GM12878 (cell line): ENCODE results near the gene EEF2. TPM values are rescaled to one million over a fixed set of nuclear protein-coding genes. Genes with fewer than 3 reads are reported as not detected.

Experiments used
- ATAC-seq: fragments of 200-7000 bp; cut with Tn5 transposase; 3 replicates; pipeline ENCODE4 v1.9.1; 2020; ENCODE audit warnings: mild to moderate bottlenecking, moderate library complexity
- BruUV-seq: library from RNA; stranded (reverse); fragments of 400-500 nt; replicated peaks from 2 replicates; lab custom pipeline; 2021; lab: Mats Ljungman, UMichigan
- CTCF ChIA-PET: fragments of 300-600 bp; sonication (Branson Sonifier 250); formaldehyde crosslinking; extraction: SDS; loops from one replicate; lab custom pipeline; 2021; ENCODE audit warnings: inconsistent platforms; lab: Yijun Ruan, JAX
- POLR2A ChIA-PET: fragments of 350-600 bp; formaldehyde crosslinking; extraction: SDS; loops from one replicate; lab custom pipeline; 2021; ENCODE audit warnings: inconsistent platforms; lab: Charles Lee
- RAD21 ChIA-PET: fragments of 300-600 bp; sonication (Branson Sonifier 250); formaldehyde crosslinking; loops from one replicate; lab custom pipeline; 2023; ENCODE audit warnings: antibody characterized with exemption; ENCODE audit not compliant: unreplicated experiment; lab: Charles Lee
- SMC1A ChIA-PET: fragments of 300-600 bp; sonication (Branson Sonifier 250); formaldehyde crosslinking; loops from one replicate; lab custom pipeline; 2023; ENCODE audit not compliant: unreplicated experiment, uncharacterized antibody; lab: Charles Lee
- DNase-seq: peaks from one replicate; pipeline ENCODE4 v3.0.0-alpha.2; 2011; ENCODE audit warnings: low read depth, low spot score
- FAIRE-seq: peaks from 3 replicates; lab custom pipeline; 2011; peaks lifted over from hg19 to GRCh38; lab: Jason Lieb, UNC
- H2AFZ ChIP-seq: 2 replicates; pipeline ENCODE4 v1.6.0; 2011; ENCODE audit warnings: low read depth, low read length, control low read depth; ENCODE audit not compliant: control insufficient read depth
- H3K27ac ChIP-seq: 2 replicates; pipeline ENCODE4 v1.5.1; 2011; ENCODE audit warnings: control low read depth; ENCODE audit not compliant: control insufficient read depth, insufficient read depth
- H3K27me3 ChIP-seq, 2 experiments: replicated peaks in 1 of 2; 2 replicates each; pipeline versions ENCODE4 v1.6.0 to v1.6.1; 2011; ENCODE audit warnings: low read length in 1 of 2; ENCODE audit not compliant: control insufficient read depth in 2 of 2, insufficient read depth in 2 of 2
- H3K36me3 ChIP-seq, 2 experiments: 2 replicates each; pipeline ENCODE4 v1.5.1; 2011; ENCODE audit warnings: low read length in 1 of 2; ENCODE audit not compliant: control insufficient read depth in 2 of 2, insufficient read depth in 2 of 2
- H3K4me1 ChIP-seq: 2 replicates; pipeline ENCODE4 v1.6.1; 2011; ENCODE audit warnings: mild to moderate bottlenecking, low read length, moderate library complexity, mixed read lengths; ENCODE audit not compliant: control insufficient read depth, insufficient read depth
- H3K4me2 ChIP-seq: 2 replicates; pipeline ENCODE4 v1.6.0; 2011; ENCODE audit warnings: control low read depth; ENCODE audit not compliant: control insufficient read depth, insufficient read depth
- H3K4me3 ChIP-seq: fragments of 200-600 bp; sonication (generic); 2 replicates; pipeline ENCODE4 v1.5.1; 2016
- H3K79me2 ChIP-seq: 2 replicates; pipeline ENCODE4 v1.6.0; 2011; ENCODE audit warnings: low read length; ENCODE audit not compliant: control insufficient read depth, insufficient read depth
- H3K9ac ChIP-seq: 2 replicates; pipeline ENCODE4 v1.8.0; 2011; ENCODE audit warnings: low read length, control low read depth, mixed read lengths; ENCODE audit not compliant: control insufficient read depth, insufficient read depth
- H3K9me3 ChIP-seq: replicated peaks from 3 replicates; pipeline ENCODE4 v1.5.1; 2011; ENCODE audit warnings: mild to moderate bottlenecking, low read length; ENCODE audit not compliant: control insufficient read depth, insufficient read depth
- H4K20me1 ChIP-seq: 2 replicates; pipeline ENCODE4 v1.6.0; 2011; ENCODE audit not compliant: control insufficient read depth, insufficient read depth
- CEBPB ChIP-seq, 2 experiments: fragments of 150-350 bp in 1 of 2; IDR thresholded peaks; 2 replicates each; pipeline ENCODE4 v1.6.1; 2012 to 2014; ENCODE audit warnings: low read depth in 2 of 2, low read length in 2 of 2, borderline replicate concordance in 1 of 2, inconsistent platforms in 1 of 2
- CEBPZ ChIP-seq: fragments of 150-350 bp; IDR thresholded peaks from 2 replicates; pipeline ENCODE4 v1.6.1; 2016; ENCODE audit warnings: low read depth, low read length
- E2F8 ChIP-seq: fragments of 450-650 bp; IDR thresholded peaks from 2 replicates; pipeline ENCODE4 v1.6.1; 2018; ENCODE audit warnings: mild to moderate bottlenecking, low read depth, moderate library complexity; ENCODE audit not compliant: partially characterized antibody
- MTA2 ChIP-seq: fragments of 450-650 bp; IDR thresholded peaks from 2 replicates; pipeline ENCODE4 v1.6.1; 2016; ENCODE audit warnings: low read depth, mild to moderate bottlenecking, moderate library complexity
- NFIC ChIP-seq: IDR thresholded peaks from 2 replicates; pipeline ENCODE4 v1.6.1; 2012; ENCODE audit warnings: low read depth, mild to moderate bottlenecking, inconsistent platforms, low read length, moderate library complexity
- SUPT20H ChIP-seq: IDR thresholded peaks from 2 replicates; pipeline ENCODE4 v1.6.1; 2011; ENCODE audit warnings: low read depth, mild to moderate bottlenecking, low read length, moderate library complexity, borderline replicate concordance; ENCODE audit not compliant: control insufficient read depth
- ZBTB11 ChIP-seq: fragments of 450-650 bp; formaldehyde crosslinking; IDR thresholded peaks from 2 replicates; pipeline ENCODE4 v1.5.0; 2022; ENCODE audit warnings: mild to moderate bottlenecking, missing genetic modification characterization
- WGBS: methylation state at CpG from one replicate; pipeline ENCODE4 v1.1.6; 2016; ENCODE audit warnings: low lambda C conversion rate; ENCODE audit not compliant: insufficient replicate concordance, insufficient coverage; ENCODE audit errors: missing lambda C conversion rate; 5-methylcytosine and 5-hydroxymethylcytosine counted together
- in situ Hi-C: fragments of 300-500 bp; cut with MboI; formaldehyde crosslinking; loops from 9 replicates; pipeline ENCODE4 v1.14.3; 2018; ENCODE audit warnings: mixed read lengths
- intact Hi-C: fragments of 100-400 bp; cut with micrococcal nuclease; formaldehyde crosslinking; loops from one replicate; pipeline ENCODE4 v1.14.2; 2022; ENCODE audit not compliant: unreplicated experiment
- polyA plus RNA-seq, 11 experiments: library from polyadenylated mRNA; depleted of rRNA in 4 of 11; unstranded in 6 of 11; stranded (reverse) in 5 of 11; fragments of >200 nt; fragmentation: Nextera tagmentation in 4 of 11; fragmentation: Illumina TruSeq in 1 of 11; extraction: Ambion mirVana in 4 of 11; extraction: Trizol in 1 of 11; gene quantifications; 1 replicate in 1 of 11; 2 replicates in 10 of 11; pipeline versions ENCODE4 v1.2.1 to v1.2.3, GENCODE V29; 2011 to 2016; ENCODE audit warnings: inconsistent platforms in 2 of 11, missing spikeins in 2 of 11, low read depth in 1 of 11
- total RNA-seq, 4 experiments: library from RNA; depleted of rRNA in 3 of 4; stranded (reverse); fragments of >200 nt in 3 of 4; fragmentation: Illumina TruSeq in 1 of 4; extraction: Trizol in 1 of 4; gene quantifications; 2 replicates each; pipeline versions ENCODE4 v1.2.1 to v1.2.3, GENCODE V29; 2013 to 2021

The EEF2 gene
- total and polyA plus RNA-seq, 10 of the 15 experiments (the other 5 are each of a cell fraction or from before 2014, with no cell fraction given): 280 to 3,491 (median 1,305) TPM

GRCh38 chr19:3987619-3988371 is 2.5 kb upstream of the EEF2 start (continued):
- TF ChIP-seq ZBTB11 (CRISPR knock-in tag): no peak
- TF ChIP-seq NFIC: no peak
- TF ChIP-seq CEBPB (IDR thresholded peaks at IDR 0.05; ENCODE audit: borderline replicate concordance in 1 of 2, low read depth in 2 of 2, low read length in 2 of 2): no peak
- TF ChIP-seq MTA2: no peak

GRCh38 chr19:3986260-3987041 is 1.2 kb upstream of the EEF2 start:
- POLR2A ChIA-PET: interaction anchor here (0.8 to 2.0 kb wide), 10 partner anchors 15 to 246 kb away, joined by 3 to 12 read pairs (median 6); partner anchors contain the start of genes CREB3L3 and DAPK3
- Histone ChIP-seq H3K9me3 (no peaks in the 10 kb centered on the region), H2AFZ (peak overlapping the region; percentile 76), H3K4me1 (peaks cover 21% of the 10 kb centered on the region), H3K9ac (peak overlapping the region; percentile 60; the same call in 1 of the 2 replicates), H4K20me1 (peaks cover 25% of the 10 kb centered on the region), H3K79me2 (peaks cover 40% of the 10 kb centered on the region), H3K36me3 (peaks cover 24 to 27% of the 10 kb centered on the region in 2 experiments), H3K27ac (peak overlapping the region; percentile 64), H3K27me3 (no peaks in the 10 kb centered on the region), H3K4me3 (peak overlapping the region; percentile 97), H3K4me2 (peak overlapping the region; percentile 99)
- RAD21 ChIA-PET: interaction anchor here (0.6 to 1.6 kb wide), 10 partner anchors 9 to 802 kb away, joined by 3 to 13 read pairs (median 4); partner anchors contain the start of gene DAPK3
- ATAC-seq (peak; percentile 57), FAIRE-seq (peak; percentile 77), DNase-seq (peak; percentile 56)
- intact Hi-C loops (loop anchor here (1.0 to 5.0 kb wide), 6 partner anchors 81 to 416 kb away; partner anchors contain the start of genes CHAF1A, MAP2K2, SH3GL1 and ZBTB7A), in situ Hi-C loops (loop anchor here (5.0 kb wide), 1 partner anchor 196 kb away; the partner anchor contains the start of genes ANKRD24 and SIRT6)
- no TSS peak for BruUV-seq
- CTCF ChIA-PET: interaction anchor here (0.8 to 4.8 kb wide), 18 partner anchors 14 to 243 kb away, joined by 3 to 66 read pairs (median 6); partner anchors contain the start of genes CREB3L3, DAPK3, EBI3 and MRPL54
- SMC1A ChIA-PET: interaction anchor here (1.0 to 1.8 kb wide), 13 partner anchors 10 to 225 kb away, joined by 3 to 9 read pairs (median 5); partner anchors contain the start of genes APBA3 and DAPK3
- WGBS: 2% methylated on average over 21 of the region's 21 CpGs
- TF ChIP-seq CEBPZ (no peak), SUPT20H (no peak), E2F8 (no peak)
